CD8-positive, alpha-beta memory T cell (primary cell): Measurements from ENCODE around the gene IPPK. TPM values are rescaled to one million over a fixed set of nuclear protein-coding genes. Genes with fewer than 3 reads are reported as not detected.
A peak's percentile ranks its signal among the peaks of the same experiment; 100 is the strongest.

Experiments used
- CTCF ChIA-PET: fragments of 350-600 bp; sonication (Branson Sonifier 250); formaldehyde crosslinking; loops from one replicate; lab custom pipeline; 2021; ENCODE audit warnings: antibody characterized with exemption; lab: Charles Lee
- POLR2A ChIA-PET: fragments of 350-600 bp; sonication (Branson Sonifier 250); formaldehyde crosslinking; loops from one replicate; lab custom pipeline; 2021; ENCODE audit warnings: antibody characterized with exemption; lab: Charles Lee
- DNase-seq, 5 donors: peaks; one replicate each; pipeline versions ENCODE4 v3.0.0 to v3.0.0-alpha.2; 2020 to 2022; ENCODE audit warnings: mixed read lengths in 1 of 5
- H3K27ac ChIP-seq: one replicate; pipeline ENCODE4 v1.7.0; 2013; ENCODE audit warnings: low read depth, mild to moderate bottlenecking, low read length, moderate library complexity
- H3K27me3 ChIP-seq: 2 replicates; pipeline ENCODE4 v1.7.0; 2013; ENCODE audit warnings: low read length, mild to moderate bottlenecking; ENCODE audit not compliant: insufficient read depth, poor library complexity, severe bottlenecking
- H3K36me3 ChIP-seq: 2 replicates; pipeline ENCODE4 v1.7.0; 2013; ENCODE audit warnings: mild to moderate bottlenecking, low read length, moderate library complexity; ENCODE audit not compliant: insufficient read depth
- H3K4me1 ChIP-seq: 2 replicates; pipeline ENCODE4 v1.7.0; 2013; ENCODE audit warnings: mild to moderate bottlenecking, low read length, moderate library complexity; ENCODE audit not compliant: insufficient read depth
- H3K4me3 ChIP-seq: 2 replicates; pipeline ENCODE4 v1.7.0; 2013; ENCODE audit warnings: mild to moderate bottlenecking, low read length
- H3K9me3 ChIP-seq: 2 replicates; pipeline ENCODE4 v1.7.0; 2013; ENCODE audit warnings: mild to moderate bottlenecking, low read length
- H3K27ac Mint-ChIP-seq, 8 donors: one replicate each; pipeline ENCODE4 v1.8.0; 2020 to 2021; ENCODE audit warnings: mixed read lengths in 8 of 8, mild to moderate bottlenecking in 6 of 8, inconsistent platforms in 3 of 8, moderate library complexity in 3 of 8
- H3K27me3 Mint-ChIP-seq, 2 donors: one replicate each; pipeline ENCODE4 v1.8.0; 2020 to 2021; ENCODE audit warnings: mixed read lengths in 2 of 2, mild to moderate bottlenecking in 1 of 2, moderate library complexity in 1 of 2
- H3K36me3 Mint-ChIP-seq, 3 donors: one replicate each; pipeline ENCODE4 v1.8.0; 2020 to 2021; ENCODE audit warnings: mixed read lengths in 3 of 3, inconsistent platforms in 1 of 3, mild to moderate bottlenecking in 1 of 3
- H3K4me1 Mint-ChIP-seq, 3 donors: one replicate each; pipeline ENCODE4 v1.8.0; 2020 to 2021; ENCODE audit warnings: mixed read lengths in 3 of 3, inconsistent platforms in 1 of 3, mild to moderate bottlenecking in 1 of 3
- H3K4me3 Mint-ChIP-seq, 7 donors: one replicate each; pipeline ENCODE4 v1.8.0; 2020 to 2021; ENCODE audit warnings: mixed read lengths in 7 of 7, mild to moderate bottlenecking in 6 of 7, moderate library complexity in 4 of 7, inconsistent platforms in 2 of 7
- H3K9me3 Mint-ChIP-seq, 5 donors: one replicate each; pipeline ENCODE4 v1.8.0; 2020 to 2022; ENCODE audit warnings: mixed read lengths in 5 of 5, mild to moderate bottlenecking in 3 of 5, moderate library complexity in 2 of 5, inconsistent platforms in 1 of 5
- polyA plus RNA-seq: library from polyadenylated mRNA; unstranded; fragments of 300-500 nt; fragmentation: Illumina TruSeq; gene quantifications from one replicate; pipeline ENCODE4 v1.2.3, GENCODE V29; 2021
- total RNA-seq, 2 experiments: library from RNA; stranded (reverse); gene quantifications; one replicate each; pipeline ENCODE4 v1.2.3, GENCODE V29; 2021

The IPPK gene
- total and polyA plus RNA-seq, 3 experiments from 2014 or later, result 9.2 to 13.7 (median 13.5) TPM

DNA sequence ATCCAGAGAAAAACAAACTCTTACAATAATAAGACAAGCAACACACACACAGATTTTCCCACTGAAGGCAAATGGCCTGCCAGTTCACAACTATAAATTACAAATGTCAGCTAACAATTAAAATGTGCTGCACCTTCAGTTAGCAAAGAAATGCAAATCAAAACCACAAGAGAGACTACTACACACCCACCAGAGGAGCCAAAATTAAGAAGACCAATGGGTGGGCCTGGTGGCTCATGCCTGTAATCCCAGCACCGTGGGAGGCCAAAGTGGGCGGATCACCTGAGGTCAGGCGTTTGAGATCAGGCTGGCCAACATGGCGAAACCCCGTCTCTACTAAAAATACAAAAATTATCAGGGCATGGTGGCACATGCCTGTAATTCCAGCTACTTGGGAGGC is 15.1 kb upstream of the IPPK start:
- Histone ChIP-seq H3K36me3 (no peaks in the 10 kb centered on the region), H3K4me1 (no peaks in the 10 kb centered on the region), H3K9me3 (peaks cover 1% of the 10 kb centered on the region), H3K27ac (no peak overlapping the region), H3K4me3 (no peak overlapping the region), H3K27me3 (no peaks in the 10 kb centered on the region)
- Mint-ChIP-seq H3K4me1 (no peaks in the 10 kb centered on the region), H3K36me3 (peaks cover 0 to 5% (median 0%) of the 10 kb centered on the region in 3 donors), H3K4me3 (no peak overlapping the region), H3K27me3 (peaks cover 0 to 3% of the 10 kb centered on the region in 2 donors), H3K9me3 (peaks cover 1 to 9% (median 4%) of the 10 kb centered on the region in 5 donors), H3K27ac (no peak overlapping the region)
- no peak for DNase-seq
- POLR2A ChIA-PET, result no interaction called here
- CTCF ChIA-PET, result no interaction called here

GRCh38 chr9:92682269-92682668 is 12.3 kb upstream of the IPPK start:
- CTCF ChIA-PET, result no interaction called here
- POLR2A ChIA-PET, result no interaction called here
- H3K4me3 ChIP-seq, result no peak overlapping the region
- H3K36me3 ChIP-seq, result no peaks in the 10 kb centered on the region
- Mint-ChIP-seq H3K9me3 (no peaks in the 10 kb centered on the region), H3K4me3 (no peak overlapping the region), H3K4me1 (no peaks in the 10 kb centered on the region), H3K27me3 (peaks cover 0 to 3% of the 10 kb centered on the region in 2 donors), H3K27ac (no peak overlapping the region), H3K36me3 (peaks cover 0 to 5% (median 0%) of the 10 kb centered on the region in 3 donors)
- no peaks in the 10 kb centered on the region for H3K9me3 ChIP-seq
- no peak for DNase-seq
- H3K27me3 ChIP-seq, result no peaks in the 10 kb centered on the region
- no peak overlapping the region for H3K27ac ChIP-seq
- H3K4me1 ChIP-seq, result no peaks in the 10 kb centered on the region

GRCh38 chr9:92680166-92681119 is 10.5 kb upstream of the IPPK start:
- CTCF ChIA-PET, result no interaction called here

GRCh38 chr9:92679413-92680165 is 9.7 kb upstream of the IPPK start:
- H3K4me1 Mint-ChIP-seq, result no peaks in the 10 kb centered on the region
- DNase-seq, result no peak
- Histone ChIP-seq H3K27me3 (no peaks in the 10 kb centered on the region), H3K36me3 (no peaks in the 10 kb centered on the region), H3K4me1 (no peaks in the 10 kb centered on the region), H3K9me3 (no peaks in the 10 kb centered on the region), H3K27ac (no peak overlapping the region), H3K4me3 (no peak overlapping the region)
- no peak overlapping the region for H3K27ac Mint-ChIP-seq
- H3K36me3 Mint-ChIP-seq, result no peaks in the 10 kb centered on the region
- no peak overlapping the region for H3K4me3 Mint-ChIP-seq
- ChIA-PET POLR2A (no interaction called here), CTCF (interaction anchor here (1.2 kb wide), 1 partner anchor 14 kb away, joined by 3 read pairs; no protein-coding TSS in a partner anchor)
- H3K27me3 Mint-ChIP-seq, result peaks cover 0 to 3% of the 10 kb centered on the region in 2 donors
- no peaks in the 10 kb centered on the region for H3K9me3 Mint-ChIP-seq

More at GRCh38 chr9:92680166-92681119, 10.5 kb upstream of the IPPK start:
- H3K36me3 Mint-ChIP-seq, result no peaks in the 10 kb centered on the region
- POLR2A ChIA-PET, result no interaction called here
- no peak overlapping the region for H3K27ac Mint-ChIP-seq
- Histone ChIP-seq H3K9me3 (no peaks in the 10 kb centered on the region), H3K4me1 (no peaks in the 10 kb centered on the region), H3K4me3 (no peak overlapping the region), H3K27me3 (no peaks in the 10 kb centered on the region), H3K27ac (no peak overlapping the region), H3K36me3 (no peaks in the 10 kb centered on the region)
- H3K4me3 Mint-ChIP-seq, result no peak overlapping the region
- H3K9me3 Mint-ChIP-seq, result no peaks in the 10 kb centered on the region
- H3K27me3 Mint-ChIP-seq, result peaks cover 0 to 3% of the 10 kb centered on the region in 2 donors
- H3K4me1 Mint-ChIP-seq, result no peaks in the 10 kb centered on the region
- no peak for DNase-seq

DNA sequence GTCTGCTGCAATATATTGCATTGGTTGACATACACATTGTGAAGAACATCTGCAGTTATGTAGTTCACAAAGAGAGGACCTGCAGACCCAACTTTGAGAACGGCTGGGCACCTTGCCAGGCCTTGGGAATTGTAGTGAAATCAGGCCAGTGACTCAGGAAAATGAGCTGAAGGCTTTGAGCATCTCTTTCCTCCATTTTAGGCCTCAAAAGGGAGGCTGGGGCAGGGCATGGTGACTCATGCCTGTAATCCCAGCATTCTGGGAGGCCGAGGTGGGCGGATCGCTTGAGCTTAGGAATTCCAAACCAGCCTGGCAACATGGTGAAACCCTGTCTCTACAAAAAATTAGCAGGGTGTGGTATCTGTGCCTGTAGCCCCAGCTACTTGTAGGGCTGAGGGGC is 1.4 kb upstream of the IPPK start:
- peaks cover 0 to 15% (median 0%) of the 10 kb centered on the region in 3 donors for H3K36me3 Mint-ChIP-seq
- H3K27me3 ChIP-seq, result no peaks in the 10 kb centered on the region
- peaks cover 21 to 41% (median 32%) of the 10 kb centered on the region in 3 donors for H3K4me1 Mint-ChIP-seq
- peaks cover 0 to 2% (median 0%) of the 10 kb centered on the region in 5 donors for H3K9me3 Mint-ChIP-seq
- no peak overlapping the region for H3K27ac ChIP-seq
- DNase-seq, result no peak
- peak overlapping the region; percentile 94 to 100 (median 96) for H3K4me3 Mint-ChIP-seq
- H3K4me1 ChIP-seq, result peaks cover 19% of the 10 kb centered on the region
- no peaks in the 10 kb centered on the region for H3K27me3 Mint-ChIP-seq
- H3K4me3 ChIP-seq, result peak overlapping the region; percentile 99
- no peaks in the 10 kb centered on the region for H3K9me3 ChIP-seq
- H3K27ac Mint-ChIP-seq, result peak overlapping the region in 5 of 8 donors; percentile 32 to 100 (median 98)
- POLR2A ChIA-PET, result interaction anchor here (1.5 kb wide), 1 partner anchor 425 kb away, joined by 3 read pairs; the partner anchor contains the start of gene CARD19
- CTCF ChIA-PET, result interaction anchor here (1.2 to 1.7 kb wide), 3 partner anchors 33 to 94 kb away, joined by 5 to 7 read pairs (median 5); partner anchors contain the start of gene BICD2
- no peaks in the 10 kb centered on the region for H3K36me3 ChIP-seq

GRCh38 chr9:92669527-92669889 is 423 bp downstream of the IPPK start:
- Mint-ChIP-seq H3K27me3 (no peaks in the 10 kb centered on the region), H3K9me3 (peaks cover 0 to 2% (median 0%) of the 10 kb centered on the region in 5 donors), H3K4me1 (peaks cover 35 to 58% (median 49%) of the 10 kb centered on the region in 3 donors), H3K27ac (peak overlapping the region; percentile 57 to 100 (median 94)), H3K4me3 (peak overlapping the region; percentile 94 to 100 (median 96)), H3K36me3 (peaks cover 0 to 20% (median 0%) of the 10 kb centered on the region in 3 donors)
- Histone ChIP-seq H3K9me3 (no peaks in the 10 kb centered on the region), H3K4me3 (peak overlapping the region; percentile 99), H3K36me3 (no peaks in the 10 kb centered on the region), H3K4me1 (peaks cover 31% of the 10 kb centered on the region), H3K27me3 (no peaks in the 10 kb centered on the region), H3K27ac (peak overlapping the region; percentile 96)
- ChIA-PET POLR2A (interaction anchor here (1.0 to 1.5 kb wide), 5 partner anchors 95 to 897 kb away, joined by 3 to 15 read pairs (median 4); partner anchors contain the start of genes BICD2, CARD19 and NOL8), CTCF (interaction anchor here (1.3 to 1.6 kb wide), 3 partner anchors 121 to 897 kb away, joined by 3 to 5 read pairs (median 3); partner anchors contain the start of gene SPTLC1)
- peak in 2 of 5 donors; percentile 7 to 51 for DNase-seq

- Histone ChIP-seq H3K4me3 (peak overlapping the region; percentile 99), H3K27ac (peak overlapping the region; percentile 96), H3K4me1 (peaks cover 37% of the 10 kb centered on the region), H3K36me3 (no peaks in the 10 kb centered on the region), H3K27me3 (no peaks in the 10 kb centered on the region), H3K9me3 (no peaks in the 10 kb centered on the region)
- POLR2A ChIA-PET, result no interaction called here
- H3K4me1 Mint-ChIP-seq, result peaks cover 39 to 63% (median 53%) of the 10 kb centered on the region in 3 donors
- H3K27me3 Mint-ChIP-seq, result no peaks in the 10 kb centered on the region
- peak overlapping the region; percentile 57 to 100 (median 94) for H3K27ac Mint-ChIP-seq
- H3K9me3 Mint-ChIP-seq, result peaks cover 0 to 2% (median 0%) of the 10 kb centered on the region in 5 donors
- DNase-seq, result peak; percentile 14 to 60 (median 24)
- CTCF ChIA-PET, result interaction anchor here (1.6 kb wide), 1 partner anchor 554 kb away, joined by 3 read pairs; the partner anchor contains the start of gene SPTLC1
- peaks cover 0 to 20% (median 0%) of the 10 kb centered on the region in 3 donors for H3K36me3 Mint-ChIP-seq
- H3K4me3 Mint-ChIP-seq, result peak overlapping the region; percentile 94 to 100 (median 96)
Observed at GRCh38 chr9:92668746-92669526, 995 bp downstream of the IPPK start.
